ENCODE data around the gene STMN3. TPM values are rescaled to one million over a fixed set of nuclear protein-coding genes. Genes with fewer than 3 reads are reported as not detected.

STMN3 gene
- total and polyA plus RNA-seq, 2 experiments from 2014 or later, result 6.6 to 9.9 TPM

DNA sequence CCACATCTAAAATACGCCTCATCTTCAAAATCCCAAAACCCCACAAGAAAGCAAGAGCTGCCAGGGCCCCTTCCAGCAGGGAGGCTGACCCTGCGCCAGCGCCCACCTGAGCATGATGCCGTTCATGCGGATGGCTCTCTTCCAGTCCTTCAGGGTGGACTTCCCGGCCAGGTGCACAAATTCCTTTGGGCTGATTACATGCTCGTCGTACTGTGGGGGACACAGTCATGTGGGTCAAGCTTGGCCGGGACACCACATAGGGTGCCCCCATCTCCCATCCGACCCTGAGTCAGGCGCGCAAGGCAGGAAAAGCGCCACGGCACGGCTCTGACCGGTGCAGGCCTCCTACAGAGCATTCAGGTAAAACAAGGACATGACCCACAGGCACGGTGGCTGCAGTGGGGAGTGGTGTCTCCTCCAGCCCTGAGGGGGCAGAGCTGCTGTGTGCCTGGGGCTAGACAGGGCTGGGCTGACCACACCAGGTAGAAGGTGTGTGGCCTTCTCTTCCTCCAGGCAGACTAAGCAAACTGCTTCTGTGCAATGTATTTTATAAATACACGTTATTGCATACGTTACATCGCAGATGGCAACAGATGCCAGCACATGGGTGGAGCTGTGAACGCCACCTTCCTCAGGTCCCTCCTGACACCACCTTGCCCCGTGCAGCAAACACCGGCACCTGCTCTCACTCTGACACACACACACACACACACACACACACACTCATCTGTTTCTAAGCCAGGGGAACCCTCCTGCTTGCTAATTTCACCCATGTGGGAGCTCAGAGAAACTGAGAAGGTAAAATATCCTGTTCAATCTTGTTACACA is 55.4 kb downstream of the STMN3 start:
- no peaks in the 10 kb centered on the region for H3K4me1 ChIP-seq (ENCODE audit: low read depth)

DNA sequence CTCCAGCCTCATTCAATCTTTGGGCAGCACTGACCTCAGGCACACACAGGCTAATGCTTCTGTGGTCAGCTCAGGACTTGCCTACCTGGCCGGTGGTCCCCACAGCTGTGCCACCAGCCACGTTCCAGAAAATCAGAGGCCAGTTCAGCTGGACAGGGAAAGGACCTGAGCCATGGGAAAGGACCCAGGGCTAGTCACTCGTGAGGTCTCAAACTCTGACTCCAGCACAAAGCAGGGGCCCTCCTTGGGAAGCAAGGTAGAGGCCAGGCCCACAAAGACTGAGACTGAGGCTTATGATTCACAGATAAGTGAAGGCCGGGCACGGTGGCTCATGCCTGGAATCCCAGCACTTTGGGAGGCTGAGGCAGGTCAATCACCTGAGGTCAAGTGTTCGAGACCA is 56.8 kb downstream of the STMN3 start:
- H3K9me3 ChIP-seq (ENCODE audit: low read depth), result no peaks in the 10 kb centered on the region
- no peaks in the 10 kb centered on the region for H3K4me1 ChIP-seq (ENCODE audit: low read depth)
- H3K27me3 ChIP-seq, result no peaks in the 10 kb centered on the region
- peaks cover 8% of the 10 kb centered on the region for H3K36me3 ChIP-seq
- TF ChIP-seq, protein P1, sequence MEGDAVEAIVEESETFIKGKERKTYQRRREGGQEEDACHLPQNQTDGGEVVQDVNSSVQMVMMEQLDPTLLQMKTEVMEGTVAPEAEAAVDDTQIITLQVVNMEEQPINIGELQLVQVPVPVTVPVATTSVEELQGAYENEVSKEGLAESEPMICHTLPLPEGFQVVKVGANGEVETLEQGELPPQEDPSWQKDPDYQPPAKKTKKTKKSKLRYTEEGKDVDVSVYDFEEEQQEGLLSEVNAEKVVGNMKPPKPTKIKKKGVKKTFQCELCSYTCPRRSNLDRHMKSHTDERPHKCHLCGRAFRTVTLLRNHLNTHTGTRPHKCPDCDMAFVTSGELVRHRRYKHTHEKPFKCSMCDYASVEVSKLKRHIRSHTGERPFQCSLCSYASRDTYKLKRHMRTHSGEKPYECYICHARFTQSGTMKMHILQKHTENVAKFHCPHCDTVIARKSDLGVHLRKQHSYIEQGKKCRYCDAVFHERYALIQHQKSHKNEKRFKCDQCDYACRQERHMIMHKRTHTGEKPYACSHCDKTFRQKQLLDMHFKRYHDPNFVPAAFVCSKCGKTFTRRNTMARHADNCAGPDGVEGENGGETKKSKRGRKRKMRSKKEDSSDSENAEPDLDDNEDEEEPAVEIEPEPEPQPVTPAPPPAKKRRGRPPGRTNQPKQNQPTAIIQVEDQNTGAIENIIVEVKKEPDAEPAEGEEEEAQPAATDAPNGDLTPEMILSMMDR (IDR thresholded peaks at IDR 0.05; ENCODE audit: low read depth, low read length), result no peak
- no peak overlapping the region for H3K27ac ChIP-seq
- H3K4me3 ChIP-seq, result no peak overlapping the region
- no peak for DNase-seq (ENCODE audit: low read depth in 1 of 2, low spot score in 1 of 2)

More for the DNA sequence above, 55.4 kb downstream of the STMN3 start:
- DNase-seq (ENCODE audit: low read depth in 1 of 2, low spot score in 1 of 2), result no peak
- Histone ChIP-seq H3K36me3 (peaks cover 8% of the 10 kb centered on the region), H3K27me3 (no peaks in the 10 kb centered on the region), H3K27ac (no peak overlapping the region), H3K4me3 (no peak overlapping the region), H3K9me3 (ENCODE audit: low read depth) (no peaks in the 10 kb centered on the region)
- TF ChIP-seq, protein P1 (IDR thresholded peaks at IDR 0.05; ENCODE audit: low read depth, low read length), result no peak

DNA sequence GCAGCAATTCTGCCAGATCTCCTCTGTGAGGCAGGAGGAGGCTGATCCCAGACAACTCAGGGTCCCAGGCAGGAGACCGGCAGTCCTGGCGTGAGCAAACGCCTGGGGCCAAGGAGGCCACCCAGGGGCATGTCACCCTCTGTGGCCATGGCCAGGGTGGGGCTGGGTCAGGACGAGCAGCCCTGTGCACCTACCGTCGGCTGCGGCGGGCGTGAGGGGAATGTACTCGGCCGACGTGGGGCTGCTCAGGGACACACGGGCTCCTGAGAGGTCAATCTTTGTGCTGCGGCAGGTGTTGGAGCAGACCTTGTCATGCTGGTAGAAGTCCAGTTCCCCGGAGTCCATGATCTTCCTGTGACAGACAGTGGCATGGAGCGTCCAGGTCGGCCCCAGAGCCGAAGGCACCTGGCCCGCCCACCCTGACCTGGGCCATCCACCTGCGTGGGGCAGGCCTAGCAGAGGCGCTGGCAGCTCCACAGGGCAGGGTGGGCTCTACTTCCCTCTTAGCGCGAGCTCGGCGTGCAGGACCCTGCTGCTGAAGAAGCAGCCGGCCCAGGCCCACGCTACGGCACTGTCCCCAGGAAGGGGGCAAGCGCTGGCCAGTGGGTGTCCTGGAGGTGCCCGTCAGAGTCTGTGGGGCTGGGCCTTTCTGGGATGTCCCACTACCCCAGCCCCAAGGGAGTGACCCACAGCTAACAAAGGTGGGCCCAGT is 57.7 kb downstream of the STMN3 start:
- no peak overlapping the region for H3K4me3 ChIP-seq
- H3K27ac ChIP-seq, result no peak overlapping the region
- H3K4me1 ChIP-seq (ENCODE audit: low read depth), result no peaks in the 10 kb centered on the region
- DNase-seq (ENCODE audit: low read depth in 1 of 2, low spot score in 1 of 2), result no peak
- H3K27me3 ChIP-seq, result no peaks in the 10 kb centered on the region
- TF ChIP-seq, protein P1 (IDR thresholded peaks at IDR 0.05; ENCODE audit: low read depth, low read length), result no peak
- H3K9me3 ChIP-seq (ENCODE audit: low read depth), result no peaks in the 10 kb centered on the region
- peaks cover 9% of the 10 kb centered on the region for H3K36me3 ChIP-seq

DNA sequence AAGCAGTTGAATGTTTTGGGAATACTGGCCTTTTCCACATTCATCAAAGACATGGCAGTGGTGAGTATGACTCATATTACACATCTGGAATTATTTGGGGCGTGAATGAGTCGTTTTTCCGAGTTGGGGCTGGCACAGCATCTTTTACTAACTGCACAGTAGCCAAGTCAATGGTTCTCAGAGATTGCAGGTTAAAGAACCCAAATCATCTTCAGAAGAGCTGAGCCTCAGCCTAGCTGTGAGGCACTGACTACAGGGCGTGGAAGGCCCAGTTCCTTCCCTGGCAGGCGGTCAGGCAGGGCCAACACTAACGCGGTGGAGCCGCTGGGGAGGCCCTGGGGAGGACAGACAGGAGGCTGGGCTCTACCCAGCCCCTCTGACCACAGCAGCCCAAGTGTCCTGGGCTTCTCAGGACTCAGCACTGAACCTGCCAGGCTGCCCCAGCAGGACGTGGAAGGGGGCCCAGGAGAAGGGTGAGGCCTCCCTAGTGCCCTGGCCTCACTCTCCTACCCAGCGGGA is 59.1 kb downstream of the STMN3 start:
- Histone ChIP-seq H3K4me3 (no peak overlapping the region), H3K36me3 (peaks cover 11% of the 10 kb centered on the region), H3K27ac (no peak overlapping the region), H3K4me1 (ENCODE audit: low read depth) (no peaks in the 10 kb centered on the region), H3K27me3 (no peaks in the 10 kb centered on the region), H3K9me3 (ENCODE audit: low read depth) (no peaks in the 10 kb centered on the region)
- DNase-seq (ENCODE audit: low read depth in 1 of 2, low spot score in 1 of 2), result peak in 1 of 2 donors; percentile 72
- TF ChIP-seq, protein P1 (IDR thresholded peaks at IDR 0.05; ENCODE audit: low read depth, low read length), result no peak

DNA sequence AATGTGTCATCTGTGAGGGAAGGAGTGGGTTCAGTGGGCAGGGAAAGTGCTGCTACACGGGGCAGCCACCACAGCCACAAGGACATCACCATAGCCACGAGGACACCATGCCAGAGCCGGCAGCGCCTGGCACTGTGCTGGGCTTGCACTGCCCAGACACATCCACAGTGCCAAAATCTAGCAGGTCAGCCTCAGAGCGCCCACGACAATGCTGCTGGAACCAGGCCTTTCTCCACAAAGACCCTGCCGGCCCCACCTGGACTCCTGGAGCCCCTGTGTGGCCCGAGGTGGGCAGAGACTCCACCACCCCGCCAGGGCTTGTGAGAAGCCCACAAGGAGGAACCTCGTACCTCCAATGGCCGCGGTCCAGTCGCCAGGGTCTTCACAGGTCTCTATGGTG is 60.6 kb downstream of the STMN3 start:
- Histone ChIP-seq H3K4me1 (ENCODE audit: low read depth) (no peaks in the 10 kb centered on the region), H3K4me3 (no peak overlapping the region), H3K27ac (no peak overlapping the region), H3K9me3 (ENCODE audit: low read depth) (no peaks in the 10 kb centered on the region), H3K36me3 (peaks cover 11% of the 10 kb centered on the region), H3K27me3 (no peaks in the 10 kb centered on the region)
- DNase-seq (ENCODE audit: low read depth in 1 of 2, low spot score in 1 of 2), result no peak
- TF ChIP-seq, protein P1 (IDR thresholded peaks at IDR 0.05; ENCODE audit: low read depth, low read length), result no peak

Data from cardiac muscle cell (in vitro differentiated cells and primary cell).